BJ (cell line): Measurements from ENCODE around the gene KCNN3. TPM values are rescaled to one million over a fixed set of nuclear protein-coding genes. Genes with fewer than 3 reads are reported as not detected.

Experiments
- CTCF ChIA-PET: fragments of 350-600 bp; formaldehyde crosslinking; extraction: SDS; loops from one replicate; lab custom pipeline; 2021; ENCODE audit warnings: antibody characterized with exemption, inconsistent platforms; lab: Yijun Ruan, JAX
- POLR2A ChIA-PET: fragments of 300-600 bp; sonication (Branson Sonifier 250); formaldehyde crosslinking; extraction: SDS; loops from one replicate; lab custom pipeline; 2021; ENCODE audit warnings: antibody characterized with exemption; lab: Charles Lee
- DNase-seq: peaks from one replicate; pipeline ENCODE4 v3.0.0-alpha.2; 2011; ENCODE audit warnings: low read depth
- H3K27me3 ChIP-seq: 2 replicates; pipeline ENCODE4 v1.6.0; 2011; ENCODE audit warnings: low read length; ENCODE audit not compliant: control insufficient read depth, insufficient read depth
- H3K36me3 ChIP-seq: 2 replicates; pipeline ENCODE4 v1.5.1; 2011; ENCODE audit warnings: low read length; ENCODE audit not compliant: control insufficient read depth, insufficient read depth
- H3K4me3 ChIP-seq: 2 replicates; pipeline ENCODE4 v1.5.1; 2011; ENCODE audit warnings: low read depth, mild to moderate bottlenecking, control low read depth, low read length
- CTCF ChIP-seq: IDR thresholded peaks from 2 replicates; pipeline ENCODE4 v1.5.1; 2011; ENCODE audit warnings: low read depth, mild to moderate bottlenecking, control low read depth, inconsistent platforms, low read length, moderate library complexity; ENCODE audit not compliant: insufficient read depth
- polyA plus RNA-seq: library from polyadenylated mRNA; depleted of rRNA; stranded (reverse); fragments of >200 nt; gene quantifications from 2 replicates; pipeline ENCODE4 v1.2.3, GENCODE V29; 2011

Gene KCNN3
- polyA plus RNA-seq, 1 experiment, result not detected

- Histone ChIP-seq H3K36me3 (no peaks in the 10 kb centered on the region), H3K27me3 (peaks cover 6% of the 10 kb centered on the region), H3K4me3 (no peak overlapping the region)
- ChIA-PET CTCF (no interaction called here), POLR2A (no interaction called here)
- DNase-seq, result no peak
- TF ChIP-seq CTCF, result no peak
Measured at GRCh38 chr1:154767315-154768240, 102.5 kb downstream of the KCNN3 start.

- POLR2A ChIA-PET, result no interaction called here
- CTCF ChIA-PET, result interaction anchor here (1.0 kb wide), 1 partner anchor 296 kb away, joined by 3 read pairs; no protein-coding TSS in a partner anchor
- H3K36me3 ChIP-seq, result no peaks in the 10 kb centered on the region
- DNase-seq, result no peak
- H3K27me3 ChIP-seq, result peaks cover 4% of the 10 kb centered on the region
- TF ChIP-seq CTCF, result peak; percentile 49
- no peak overlapping the region for H3K4me3 ChIP-seq
Measured at GRCh38 chr1:154765970-154766369, 104.1 kb downstream of the KCNN3 start.

GRCh38 chr1:154764773-154765172 is 105.3 kb downstream of the KCNN3 start:
- DNase-seq, result no peak
- no peak for TF ChIP-seq CTCF
- H3K27me3 ChIP-seq, result peaks cover 2% of the 10 kb centered on the region
- H3K4me3 ChIP-seq, result no peak overlapping the region
- H3K36me3 ChIP-seq, result no peaks in the 10 kb centered on the region
- ChIA-PET CTCF (no interaction called here), POLR2A (no interaction called here)

GRCh38 chr1:154764181-154764580 is 105.9 kb downstream of the KCNN3 start:
- POLR2A ChIA-PET, result no interaction called here
- CTCF ChIA-PET, result no interaction called here
- Histone ChIP-seq H3K36me3 (no peaks in the 10 kb centered on the region), H3K27me3 (peaks cover 4% of the 10 kb centered on the region), H3K4me3 (no peak overlapping the region)
- TF ChIP-seq CTCF, result no peak
- no peak for DNase-seq

- Histone ChIP-seq H3K36me3 (no peaks in the 10 kb centered on the region), H3K27me3 (peaks cover 6% of the 10 kb centered on the region), H3K4me3 (no peak overlapping the region)
- TF ChIP-seq CTCF, result peak; percentile 37
- no peak for DNase-seq
- CTCF ChIA-PET, result interaction anchor here (0.8 to 1.8 kb wide), 11 partner anchors 10 to 201 kb away, joined by 3 to 4 read pairs (median 3); no protein-coding TSS in a partner anchor
- POLR2A ChIA-PET, result no interaction called here
Measured at GRCh38 chr1:154760469-154760933, 109.6 kb downstream of the KCNN3 start.
